Caco-2 (cell line): ENCODE measurements around the gene ADIG. TPM values are rescaled to one million over a fixed set of nuclear protein-coding genes. Genes with fewer than 3 reads are reported as not detected.
"Not testable (repeated sequence)": the region's sequence is repeated elsewhere in the genome, so short reads cannot be mapped to it uniquely, and the experiment has no call there.

Experiments
- BruUV-seq: library from RNA; stranded (reverse); fragments of 400-500 nt; replicated peaks from 2 replicates; lab custom pipeline; 2021; lab: Mats Ljungman, UMichigan
- CTCF ChIA-PET: fragments of 300-600 bp; sonication (Branson Sonifier 250); formaldehyde crosslinking; loops from one replicate; lab custom pipeline; 2022; ENCODE audit warnings: antibody characterized with exemption; lab: Charles Lee
- POLR2A ChIA-PET: fragments of 300-600 bp; sonication (Branson Sonifier 250); formaldehyde crosslinking; loops from one replicate; lab custom pipeline; 2022; ENCODE audit warnings: antibody characterized with exemption; lab: Charles Lee
- DNase-seq, 2 experiments: peaks; one replicate each; pipeline versions ENCODE4 v3.0.0 to v3.0.0-alpha.2; 2020 to 2022
- H3K27me3 ChIP-seq: replicated peaks from 2 replicates; pipeline ENCODE4 v1.6.0; 2011; ENCODE audit warnings: low read length; ENCODE audit not compliant: control insufficient read depth, insufficient read depth
- H3K36me3 ChIP-seq: 2 replicates; pipeline ENCODE4 v1.5.1; 2011; ENCODE audit warnings: low read length; ENCODE audit not compliant: control insufficient read depth, insufficient read depth
- H3K4me1 ChIP-seq: fragments of 250-450 bp; sonication (Bioruptor Pico); 2 replicates; pipeline ENCODE4 v1.5.1; 2020; ENCODE audit warnings: mild to moderate bottlenecking
- H3K4me3 ChIP-seq: 2 replicates; pipeline ENCODE4 v1.5.1; 2011; ENCODE audit warnings: low read depth, mild to moderate bottlenecking, control low read depth, low read length
- H3K9me3 ChIP-seq: fragments of 250-450 bp; sonication (Bioruptor Pico); 2 replicates; pipeline ENCODE4 v1.5.1; 2020; ENCODE audit warnings: mild to moderate bottlenecking, moderate library complexity
- H3K27ac Mint-ChIP-seq: one replicate; pipeline ENCODE4 v1.8.0; 2022; ENCODE audit warnings: mixed read lengths; ENCODE audit not compliant: unreplicated experiment
- H3K27me3 Mint-ChIP-seq: one replicate; pipeline ENCODE4 v1.8.0; 2022; ENCODE audit warnings: mixed read lengths; ENCODE audit not compliant: insufficient read depth, unreplicated experiment
- H3K36me3 Mint-ChIP-seq: one replicate; pipeline ENCODE4 v1.8.0; 2022; ENCODE audit warnings: mild to moderate bottlenecking, mixed read lengths; ENCODE audit not compliant: insufficient read depth, unreplicated experiment
- H3K4me1 Mint-ChIP-seq: one replicate; pipeline ENCODE4 v1.8.0; 2022; ENCODE audit warnings: low read depth, mixed read lengths; ENCODE audit not compliant: unreplicated experiment
- H3K4me3 Mint-ChIP-seq: one replicate; pipeline ENCODE4 v1.8.0; 2022; ENCODE audit warnings: mild to moderate bottlenecking, moderate library complexity, mixed read lengths; ENCODE audit not compliant: unreplicated experiment
- H3K9me3 Mint-ChIP-seq: one replicate; pipeline ENCODE4 v1.8.0; 2022; ENCODE audit warnings: mixed read lengths; ENCODE audit not compliant: unreplicated experiment
- CTCF ChIP-seq, 2 experiments: fragments of 200-600 bp in 1 of 2; IDR thresholded peaks; 1 replicate in 1 of 2; 2 replicates in 1 of 2; pipeline versions ENCODE4 v1.5.1 to v1.8.0; 2011 to 2022; ENCODE audit warnings: antibody characterized with exemption in 1 of 2, control low read depth in 1 of 2, inconsistent platforms in 1 of 2, low read depth in 1 of 2, low read length in 1 of 2, mild to moderate bottlenecking in 1 of 2, moderate library complexity in 1 of 2; ENCODE audit not compliant: insufficient read depth in 1 of 2, severe bottlenecking in 1 of 2, unreplicated experiment in 1 of 2
- intact Hi-C: fragments of 100-400 bp; cut with micrococcal nuclease; formaldehyde crosslinking; loops from one replicate; pipeline ENCODE4 v1.10.0; 2022; ENCODE audit not compliant: unreplicated experiment
- total RNA-seq: library from RNA; stranded (reverse); gene quantifications from 2 replicates; pipeline ENCODE4 v1.2.3, GENCODE V29; 2022

ADIG gene
- total RNA-seq, 1 experiment from 2014 or later, result not detected

GRCh38 chr20:38594281-38594680, 13.3 kb downstream of the ADIG start:
- H3K36me3 Mint-ChIP-seq, H3K4me3 ChIP-seq, H3K27me3 ChIP-seq, H3K9me3 Mint-ChIP-seq, intact Hi-C loops, H3K9me3 ChIP-seq, H3K4me1 Mint-ChIP-seq, H3K4me3 Mint-ChIP-seq, H3K36me3 ChIP-seq, H3K27ac Mint-ChIP-seq, BruUV-seq, POLR2A ChIA-PET, CTCF ChIA-PET: not testable (repeated sequence)
- peak in 1 of 2 experiments; percentile 19 for DNase-seq
- peaks cover 11% of the 10 kb centered on the region for H3K4me1 ChIP-seq
- H3K27me3 Mint-ChIP-seq, result peaks cover 16% of the 10 kb centered on the region

- not testable (repeated sequence) for H3K4me1 Mint-ChIP-seq, H3K4me3 ChIP-seq
- H3K27me3 Mint-ChIP-seq, result peaks cover 22% of the 10 kb centered on the region
These were observed 14.9 kb downstream of the ADIG start for GRCh38 chr20:38595886-38596285.

GRCh38 chr20:38599410-38599882, 18.4 kb downstream of the ADIG start:
- H3K4me3 Mint-ChIP-seq, result no peak overlapping the region
- Histone ChIP-seq H3K4me1 (0 out of 2 replicates have a peak, but pooled peaks cover 8% of the 10 kb centered on the region), H3K4me3 (no peak overlapping the region), H3K27me3 (no peaks in the 10 kb centered on the region), H3K9me3 (no peaks in the 10 kb centered on the region), H3K36me3 (no peaks in the 10 kb centered on the region)
- no peaks in the 10 kb centered on the region for H3K36me3 Mint-ChIP-seq
- no peaks in the 10 kb centered on the region for H3K9me3 Mint-ChIP-seq
- BruUV-seq, result no TSS peak
- intact Hi-C loops, result no loop called here
- no peak for TF ChIP-seq CTCF (IDR thresholded peaks at IDR 0.05; ENCODE audit: insufficient read depth in 1 of 2, low read depth in 1 of 2, low read length in 1 of 2, severe bottlenecking in 1 of 2, unreplicated experiment in 1 of 2)
- no peak overlapping the region for H3K27ac Mint-ChIP-seq
- POLR2A ChIA-PET, result no interaction called here
- peaks cover 36% of the 10 kb centered on the region for H3K27me3 Mint-ChIP-seq
- peaks cover 7% of the 10 kb centered on the region for H3K4me1 Mint-ChIP-seq
- no peak for DNase-seq
- CTCF ChIA-PET, result no interaction called here

More at GRCh38 chr20:38595886-38596285, 14.9 kb downstream of the ADIG start:
- BruUV-seq, H3K27ac Mint-ChIP-seq, H3K4me3 Mint-ChIP-seq, POLR2A ChIA-PET, CTCF ChIA-PET, H3K36me3 ChIP-seq, H3K9me3 ChIP-seq, H3K27me3 ChIP-seq, H3K36me3 Mint-ChIP-seq, H3K9me3 Mint-ChIP-seq, intact Hi-C loops: not testable (repeated sequence)
- peak in 1 of 2 experiments; percentile 34 for DNase-seq
- H3K4me1 ChIP-seq, result peaks cover 11% of the 10 kb centered on the region

GRCh38 chr20:38600057-38600456, 19.1 kb downstream of the ADIG start:
- ChIA-PET CTCF (no interaction called here), POLR2A (no interaction called here)
- H3K27me3 ChIP-seq, result no peaks in the 10 kb centered on the region
- no TSS peak for BruUV-seq
- H3K36me3 ChIP-seq, result no peaks in the 10 kb centered on the region
- Mint-ChIP-seq H3K9me3 (no peaks in the 10 kb centered on the region), H3K27ac (no peak overlapping the region), H3K36me3 (no peaks in the 10 kb centered on the region), H3K4me3 (no peak overlapping the region), H3K27me3 (peaks cover 36% of the 10 kb centered on the region), H3K4me1 (peaks cover 7% of the 10 kb centered on the region)
- H3K4me1 ChIP-seq, result 0 out of 2 replicates have a peak, but pooled peaks cover 8% of the 10 kb centered on the region
- TF ChIP-seq CTCF (IDR thresholded peaks at IDR 0.05; ENCODE audit: insufficient read depth in 1 of 2, low read depth in 1 of 2, low read length in 1 of 2, severe bottlenecking in 1 of 2, unreplicated experiment in 1 of 2), result no peak
- no peak for DNase-seq
- intact Hi-C loops, result no loop called here
- no peaks in the 10 kb centered on the region for H3K9me3 ChIP-seq
- H3K4me3 ChIP-seq, result no peak overlapping the region
